ENCODE measurements around the gene SPIN2A. TPM values are rescaled to one million over a fixed set of nuclear protein-coding genes. Genes with fewer than 3 reads are reported as not detected.

SPIN2A gene
- 0.17 and 0.22 TPM in 2 replicates for total RNA-seq

GRCh38 chrX:57137073-57137472, at the start of gene SPIN2A:
TSS of gene SPIN2A (minus strand) at chrX:57137397. CDS start at chrX:57136597, 800 bp downstream.

GRCh38 chrX:57121162-57121755, 15.9 kb downstream of the SPIN2A start, which contains the start of gene SPIN2B:
TSS of gene SPIN2B (minus strand) at chrX:57121548.

Other genes starting within 250 kb of the SPIN2A start
- 4.4 and 7.0 TPM in 2 replicates for gene SPIN3, start 141.9 kb downstream of the SPIN2A start, total RNA-seq
- 8.1 and 10.0 TPM in 2 replicates for gene SPIN2B, start 15.8 kb downstream of the SPIN2A start, total RNA-seq
- 0.22 and 0.95 TPM in 2 replicates for gene FAAH2, start 149.3 kb upstream of the SPIN2A start, total RNA-seq

Data from dermis lymphatic vessel endothelial cell (primary cell).